Tibial nerve (tissue), 4 donors: ENCODE results near the gene TANC2.

Experiments
- CTCF ChIP-seq, 5 experiments: fragments of 200-600 bp in 3 of 5; fragments of 450-650 bp in 2 of 5; sonication (generic) in 3 of 5; IDR thresholded peaks; one replicate each; pipeline ENCODE4 v1.5.1; 2016 to 2019; ENCODE audit warnings: antibody characterized with exemption in 5 of 5, mild to moderate bottlenecking in 3 of 5, moderate library complexity in 2 of 5
- EP300 ChIP-seq, 2 donors: sonication (generic); formaldehyde crosslinking; IDR thresholded peaks; one replicate each; pipeline ENCODE4 v1.6.1; 2017; ENCODE audit warnings: antibody characterized with exemption in 2 of 2, mild to moderate bottlenecking in 1 of 2
- POLR2A ChIP-seq, 2 donors: fragments of 450-650 bp; IDR thresholded peaks; one replicate each; pipeline ENCODE4 v1.6.1; 2017; ENCODE audit warnings: antibody characterized with exemption in 2 of 2, mild to moderate bottlenecking in 2 of 2, moderate library complexity in 2 of 2

- TF ChIP-seq EP300 (IDR thresholded peaks at IDR 0.05) = no peak
- TF ChIP-seq CTCF (IDR thresholded peaks at IDR 0.05) = no peak
- no peak for TF ChIP-seq POLR2A (IDR thresholded peaks at IDR 0.05)
These were observed 8.8 kb downstream of the TANC2 start for GRCh38 chr17:62974788-62975187.
